H1 (cell line): Measurements from ENCODE around the gene LPCAT1. TPM values are rescaled to one million over a fixed set of nuclear protein-coding genes. Genes with fewer than 3 reads are reported as not detected.

Experiments
- CTCF ChIA-PET: fragments of 300-600 bp; sonication (Branson Sonifier 250); formaldehyde crosslinking; loops from one replicate; lab custom pipeline; 2021; ENCODE audit not compliant: partially characterized antibody; lab: Charles Lee
- POLR2A ChIA-PET: fragments of 300-600 bp; sonication (Branson Sonifier 250); formaldehyde crosslinking; loops from one replicate; lab custom pipeline; 2021; ENCODE audit warnings: inconsistent platforms; ENCODE audit not compliant: partially characterized antibody; lab: Charles Lee
- DNase-seq, 2 experiments: peaks; one replicate each; pipeline versions ENCODE4 v3.0.0 to v3.0.0-alpha.2; 2010 to 2022; ENCODE audit warnings: low spot score in 2 of 2, low read depth in 1 of 2, mixed read lengths in 1 of 2
- FAIRE-seq: peaks from 2 replicates; lab custom pipeline; 2011; peaks lifted over from hg19 to GRCh38; lab: Jason Lieb, UNC
- H2AFZ ChIP-seq: 2 replicates; pipeline ENCODE4 v1.8.1; 2012; ENCODE audit warnings: low read length, inconsistent platforms
- H2AK5ac ChIP-seq: 2 replicates; pipeline ENCODE4 v1.6.1; 2013; ENCODE audit warnings: low read depth, low read length
- H2BK120ac ChIP-seq: replicated peaks from 2 replicates; pipeline ENCODE3; 2013; ENCODE audit warnings: low read depth, low read length, inconsistent platforms
- H2BK12ac ChIP-seq: 2 replicates; pipeline ENCODE4 v1.6.1; 2013; ENCODE audit warnings: low read depth, low read length
- H2BK15ac ChIP-seq: 2 replicates; pipeline ENCODE4 v1.6.1; 2013; ENCODE audit warnings: low read length
- H2BK20ac ChIP-seq: 2 replicates; pipeline ENCODE4 v1.6.1; 2013; ENCODE audit warnings: low read length
- H2BK5ac ChIP-seq: 2 replicates; pipeline ENCODE4 v1.6.1; 2013; ENCODE audit warnings: low read depth, low read length
- H3K14ac ChIP-seq: 2 replicates; pipeline ENCODE4 v1.6.1; 2013; ENCODE audit warnings: inconsistent platforms; ENCODE audit not compliant: insufficient read length
- H3K18ac ChIP-seq: 2 replicates; pipeline ENCODE4 v1.6.1; 2013; ENCODE audit warnings: low read length; ENCODE audit errors: extremely low read depth
- H3K23ac ChIP-seq: 2 replicates; pipeline ENCODE4 v1.6.1; 2013; ENCODE audit warnings: inconsistent platforms; ENCODE audit not compliant: insufficient read length
- H3K23me2 ChIP-seq: 2 replicates; pipeline ENCODE4 v1.6.1; 2013; ENCODE audit warnings: low read depth, low read length
- H3K27ac ChIP-seq: 2 replicates; pipeline ENCODE4 v1.6.1; 2011; ENCODE audit warnings: low read depth, low read length, inconsistent platforms
- H3K27me3 ChIP-seq, 4 experiments: replicated peaks in 1 of 4; 1 replicate in 1 of 4; 2 replicates in 3 of 4; pipeline versions ENCODE4 v1.6.1 to v1.8.1; 2011 to 2013; ENCODE audit warnings: low read length in 3 of 4, mild to moderate bottlenecking in 3 of 4, inconsistent platforms in 2 of 4, mixed read lengths in 2 of 4, moderate library complexity in 1 of 4; ENCODE audit not compliant: control insufficient read depth in 3 of 4, insufficient read depth in 3 of 4; ENCODE audit errors: extremely low read depth in 1 of 4
- H3K36me3 ChIP-seq, 4 experiments: 2 replicates each; pipeline versions ENCODE4 v1.6.1 to v1.8.1; 2011 to 2013; ENCODE audit warnings: mild to moderate bottlenecking in 4 of 4, low read length in 3 of 4, moderate library complexity in 2 of 4, control low read depth in 1 of 4, inconsistent platforms in 1 of 4; ENCODE audit not compliant: insufficient read depth in 4 of 4, control insufficient read depth in 2 of 4
- H3K4ac ChIP-seq: replicated peaks from 2 replicates; pipeline ENCODE3; 2013; ENCODE audit warnings: low read length, low read depth, mixed read lengths, inconsistent platforms; ENCODE audit not compliant: insufficient read length
- H3K4me1 ChIP-seq, 4 experiments: replicated peaks in 1 of 4; 1 replicate in 1 of 4; 2 replicates in 3 of 4; pipeline versions ENCODE4 v1.6.1 to v1.8.1; 2011 to 2013; ENCODE audit warnings: low read length in 3 of 4, inconsistent platforms in 2 of 4, mixed read lengths in 1 of 4; ENCODE audit not compliant: insufficient read depth in 4 of 4, control insufficient read depth in 3 of 4
- H3K4me2 ChIP-seq, 2 experiments: 2 replicates each; pipeline versions ENCODE4 v1.6.1 to v1.8.1; 2011 to 2013; ENCODE audit warnings: low read depth in 2 of 2, low read length in 2 of 2, control low read depth in 1 of 2, inconsistent platforms in 1 of 2, mild to moderate bottlenecking in 1 of 2; ENCODE audit not compliant: insufficient read depth in 1 of 2
- H3K4me3 ChIP-seq, 4 experiments: fragments of 200-600, 300-600 bp in 1 of 4; sonication (generic), shearing (Covaris generic), sonication (Bioruptor Twin) in 1 of 4; 2 replicates each; pipeline versions ENCODE4 v1.5.1 to v1.8.1; 2011 to 2016; ENCODE audit warnings: low read length in 4 of 4, low read depth in 3 of 4, control low read depth in 2 of 4, inconsistent platforms in 2 of 4, mild to moderate bottlenecking in 2 of 4, mixed read lengths in 1 of 4, moderate library complexity in 1 of 4; ENCODE audit not compliant: insufficient read depth in 2 of 4; ENCODE audit errors: extremely low read depth in 1 of 4
- H3K56ac ChIP-seq: replicated peaks from 2 replicates; pipeline ENCODE3; 2013; ENCODE audit warnings: low read depth, mild to moderate bottlenecking, mixed read lengths, low read length, inconsistent platforms; ENCODE audit not compliant: insufficient read length
- H3K79me1 ChIP-seq: 2 replicates; pipeline ENCODE4 v1.6.1; 2013; ENCODE audit warnings: low read depth, low read length, control low read depth
- H3K79me2 ChIP-seq, 2 experiments: 2 replicates each; pipeline versions ENCODE4 v1.6.1 to v1.8.1; 2012 to 2013; ENCODE audit warnings: low read length in 2 of 2, mild to moderate bottlenecking in 2 of 2, inconsistent platforms in 1 of 2; ENCODE audit not compliant: insufficient read depth in 2 of 2, control insufficient read depth in 1 of 2
- H3K9ac ChIP-seq, 4 experiments: replicated peaks in 1 of 4; 1 replicate in 1 of 4; 2 replicates in 3 of 4; pipeline versions ENCODE4 v1.6.1 to v1.8.1; 2011 to 2013; ENCODE audit warnings: low read depth in 3 of 4, low read length in 3 of 4, control low read depth in 2 of 4, mild to moderate bottlenecking in 2 of 4, moderate library complexity in 2 of 4, inconsistent platforms in 1 of 4; ENCODE audit errors: extremely low read depth in 1 of 4
- H3K9me3 ChIP-seq, 2 experiments: 2 replicates each; pipeline versions ENCODE4 v1.6.1 to v1.8.1; 2012 to 2013; ENCODE audit warnings: mild to moderate bottlenecking in 2 of 2, moderate library complexity in 2 of 2, control low read depth in 1 of 2, inconsistent platforms in 1 of 2, low read depth in 1 of 2, low read length in 1 of 2, mixed read lengths in 1 of 2; ENCODE audit not compliant: insufficient read depth in 2 of 2
- H4K20me1 ChIP-seq, 2 experiments: replicated peaks in 1 of 2; 2 replicates each; pipeline versions ENCODE3 to v1.8.1; 2011 to 2013; ENCODE audit warnings: inconsistent platforms in 2 of 2, low read length in 2 of 2, mild to moderate bottlenecking in 1 of 2; ENCODE audit not compliant: insufficient read depth in 2 of 2, control insufficient read depth in 1 of 2
- H4K5ac ChIP-seq: 2 replicates; pipeline ENCODE4 v1.6.1; 2013; ENCODE audit warnings: low read length, low read depth, mixed read lengths, inconsistent platforms; ENCODE audit not compliant: insufficient read length
- H4K8ac ChIP-seq: 2 replicates; pipeline ENCODE4 v1.8.0; 2013; ENCODE audit warnings: mild to moderate bottlenecking, moderate library complexity, low read length, inconsistent platforms; ENCODE audit not compliant: insufficient read depth; ENCODE audit errors: extremely low read depth
- H4K91ac ChIP-seq: replicated peaks from 2 replicates; pipeline ENCODE3; 2013; ENCODE audit warnings: low read length, mixed read lengths, inconsistent platforms; ENCODE audit not compliant: insufficient read length
- BACH1 ChIP-seq: IDR thresholded peaks from 2 replicates; pipeline ENCODE4 v1.6.1; 2012; ENCODE audit warnings: low read length, improper control_type of control experiment
- CTBP2 ChIP-seq: IDR thresholded peaks from 2 replicates; pipeline ENCODE4 v1.7.0; 2011; ENCODE audit warnings: borderline replicate concordance, mild to moderate bottlenecking, moderate library complexity, mixed read lengths, low read length; ENCODE audit not compliant: insufficient read depth, insufficient read length
- FOSL1 ChIP-seq: IDR thresholded peaks from 2 replicates; pipeline ENCODE4 v1.6.1; 2011; ENCODE audit warnings: mild to moderate bottlenecking, low read depth, low read length, moderate library complexity; ENCODE audit not compliant: insufficient read depth
- MAX ChIP-seq: IDR thresholded peaks from 2 replicates; pipeline ENCODE4 v1.6.1; 2012; ENCODE audit warnings: inconsistent platforms
- NRF1 ChIP-seq: IDR thresholded peaks from 2 replicates; pipeline ENCODE4 v1.6.1; 2011; ENCODE audit warnings: mild to moderate bottlenecking, low read depth, low read length, improper control_type of control experiment
- RAD21 ChIP-seq, 2 experiments: IDR thresholded peaks in 1 of 2; conservative IDR thresholded peaks in 1 of 2; 2 replicates each; pipeline ENCODE4 v1.6.1; 2011; ENCODE audit warnings: low read depth in 2 of 2, low read length in 2 of 2, improper control_type of control experiment in 1 of 2, inconsistent platforms in 1 of 2, mild to moderate bottlenecking in 1 of 2, moderate library complexity in 1 of 2
- SAP30 ChIP-seq: fragments of 300-600 bp; sonication (generic); IDR thresholded peaks from 2 replicates; pipeline ENCODE4 v1.7.1; 2012; ENCODE audit warnings: low read length, moderate library complexity, mild to moderate bottlenecking, inconsistent platforms; ENCODE audit not compliant: insufficient read depth, insufficient replicate concordance
- SP2 ChIP-seq: IDR thresholded peaks from 2 replicates; pipeline ENCODE4 v1.6.1; 2012; ENCODE audit warnings: mild to moderate bottlenecking, low read length, inconsistent platforms
- TEAD4 ChIP-seq: IDR thresholded peaks from 2 replicates; pipeline ENCODE4 v1.6.1; 2012; ENCODE audit warnings: low read depth, low read length, inconsistent platforms, mixed read lengths
- WGBS, 2 experiments: shearing (Covaris generic) in 1 of 2; methylation state at CpG; one replicate each; pipeline versions ENCODE4 v1.1.6 to v1.1.7; 2013 to 2015; ENCODE audit warnings: low lambda C conversion rate in 2 of 2, mixed read lengths in 2 of 2, inconsistent platforms in 1 of 2, low coverage in 1 of 2, missing lambda C conversion rate in 1 of 2; ENCODE audit not compliant: insufficient replicate concordance in 2 of 2, insufficient coverage in 1 of 2, insufficient read length in 1 of 2; ENCODE audit errors: extremely low coverage in 1 of 2, missing lambda C conversion rate in 1 of 2; 5-methylcytosine and 5-hydroxymethylcytosine counted together
- polyA plus RNA-seq, 7 experiments: library from polyadenylated mRNA; depleted of rRNA in 3 of 7; stranded (reverse) in 5 of 7; unstranded in 2 of 7; fragments of >200 nt in 5 of 7; fragments of 200-250 nt in 2 of 7; gene quantifications; 1 replicate in 5 of 7; 2 replicates in 1 of 7; 4 replicates in 1 of 7; pipeline versions ENCODE4 v1.2.1 to v1.2.3, GENCODE V29; 2011 to 2013; ENCODE audit warnings: missing spikeins in 2 of 7, mixed read lengths in 2 of 7
- total RNA-seq: library from RNA; stranded (reverse); fragmentation: NEBNext Ultra II Directional; extraction: Animal tissue kit (Norgen Biotek cat#: 25700); gene quantifications from 2 replicates; pipeline ENCODE4 v1.2.1, GENCODE V29; 2021
- TF ChIP-seq, protein P1 (sequence below), 3 experiments: IDR thresholded peaks; 1 replicate in 2 of 3; 2 replicates in 1 of 3; pipeline versions ENCODE4 v1.5.1 to v1.6.1; 2011; ENCODE audit warnings: low read length in 3 of 3, mild to moderate bottlenecking in 3 of 3, inconsistent platforms in 2 of 3, low read depth in 1 of 3, moderate library complexity in 1 of 3; ENCODE audit not compliant: insufficient read depth in 1 of 3; ENCODE audit errors: control extremely low read depth in 1 of 3

The LPCAT1 gene
- total and polyA plus RNA-seq, 2 of the 8 experiments (the other 6 are each of a cell fraction or from before 2014, with no cell fraction given) = 107 to 260 TPM

DNA sequence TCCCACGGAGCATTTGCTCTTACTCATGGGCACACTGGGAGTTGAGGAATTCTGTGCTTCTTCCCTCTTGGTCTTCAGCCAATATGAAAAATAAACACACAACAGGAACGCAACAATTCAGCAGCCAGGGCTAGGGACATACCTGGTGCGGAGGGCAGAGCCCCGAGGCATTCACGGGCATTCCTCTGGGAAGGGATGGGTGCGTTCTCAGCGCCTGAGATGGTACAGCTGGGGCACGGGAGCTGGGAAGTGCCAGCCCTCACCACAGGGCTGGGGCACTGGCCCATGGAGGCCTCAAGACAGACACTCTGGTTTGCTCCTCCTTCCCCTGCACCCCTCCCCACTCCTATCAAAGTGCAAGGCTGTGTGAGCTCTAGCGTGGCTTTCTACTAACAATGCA, 80.6 kb downstream of the LPCAT1 start:
- Histone ChIP-seq H3K23ac (no peak overlapping the region), H4K5ac (no peak overlapping the region), H4K20me1 (peaks cover 2 to 7% of the 10 kb centered on the region in 2 experiments), H3K23me2 (peaks cover 15% of the 10 kb centered on the region; the same call in 1 of the 2 replicates), H2BK120ac (no peak overlapping the region), H4K91ac (no peak overlapping the region), H3K79me1 (no peaks in the 10 kb centered on the region), H3K4me1 (peaks cover 0 to 6% (median 0%) of the 10 kb centered on the region in 4 experiments; a peak in 3 of 7 replicates), H4K8ac (peak overlapping the region; percentile 29; the same call in 1 of the 2 replicates), H2BK5ac (no peak overlapping the region), H3K9me3 (no peaks in the 10 kb centered on the region), H3K14ac (no peak overlapping the region), H3K79me2 (no peaks in the 10 kb centered on the region), H3K56ac (no peak overlapping the region), H3K4me2 (no peak overlapping the region), H2BK15ac (no peak overlapping the region), H2AFZ (no peak overlapping the region), H3K18ac (no peak overlapping the region), H2BK20ac (no peak overlapping the region), H3K27me3 (peaks cover 30 to 62% (median 56%) of the 10 kb centered on the region in 4 experiments), H3K4me3 (no peak overlapping the region), H3K9ac (no peak overlapping the region), H2AK5ac (no peak overlapping the region), H2BK12ac (no peak overlapping the region), H3K4ac (no peak overlapping the region), H3K36me3 (no peaks in the 10 kb centered on the region), H3K27ac (no peak overlapping the region)
- FAIRE-seq (no peak), DNase-seq (no peak)
- ChIA-PET POLR2A (interaction anchor here (1.5 kb wide), 1 partner anchor 17 kb away, joined by 4 read pairs; no protein-coding TSS in a partner anchor), CTCF (interaction anchor here (1.5 to 2.2 kb wide), 3 partner anchors 63 to 202 kb away, joined by 4 to 8 read pairs (median 7); no protein-coding TSS in a partner anchor)
- WGBS, 2 experiments = 78% methylated on average over 9 of the region's 9 CpGs; no CpG with 5 or more reads in 1 of the 2 experiments
- TF ChIP-seq SAP30 (no peak), SP2 (no peak), TEAD4 (no peak), CTBP2 (no peak), MAX (no peak), NRF1 (no peak), FOSL1 (no peak), RAD21 (IDR thresholded peaks at IDR 0.05 in 1 of 2, conservative IDR thresholded peaks at IDR 0.05 in 1 of 2; ENCODE audit: low read depth in 2 of 2, low read length in 2 of 2) (no peak), BACH1 (no peak)
- TF ChIP-seq, protein P1, sequence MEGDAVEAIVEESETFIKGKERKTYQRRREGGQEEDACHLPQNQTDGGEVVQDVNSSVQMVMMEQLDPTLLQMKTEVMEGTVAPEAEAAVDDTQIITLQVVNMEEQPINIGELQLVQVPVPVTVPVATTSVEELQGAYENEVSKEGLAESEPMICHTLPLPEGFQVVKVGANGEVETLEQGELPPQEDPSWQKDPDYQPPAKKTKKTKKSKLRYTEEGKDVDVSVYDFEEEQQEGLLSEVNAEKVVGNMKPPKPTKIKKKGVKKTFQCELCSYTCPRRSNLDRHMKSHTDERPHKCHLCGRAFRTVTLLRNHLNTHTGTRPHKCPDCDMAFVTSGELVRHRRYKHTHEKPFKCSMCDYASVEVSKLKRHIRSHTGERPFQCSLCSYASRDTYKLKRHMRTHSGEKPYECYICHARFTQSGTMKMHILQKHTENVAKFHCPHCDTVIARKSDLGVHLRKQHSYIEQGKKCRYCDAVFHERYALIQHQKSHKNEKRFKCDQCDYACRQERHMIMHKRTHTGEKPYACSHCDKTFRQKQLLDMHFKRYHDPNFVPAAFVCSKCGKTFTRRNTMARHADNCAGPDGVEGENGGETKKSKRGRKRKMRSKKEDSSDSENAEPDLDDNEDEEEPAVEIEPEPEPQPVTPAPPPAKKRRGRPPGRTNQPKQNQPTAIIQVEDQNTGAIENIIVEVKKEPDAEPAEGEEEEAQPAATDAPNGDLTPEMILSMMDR (IDR thresholded peaks at IDR 0.05; ENCODE audit: control extremely low read depth in 1 of 3, insufficient read depth in 1 of 3, low read depth in 1 of 3, low read length in 3 of 3) = no peak
